ENCODE measurements around the gene TP53RK. TPM values are rescaled to one million over a fixed set of nuclear protein-coding genes. Genes with fewer than 3 reads are reported as not detected.

Gene TP53RK
- total and polyA plus RNA-seq, 2 of the 4 experiments (the other 2 are of a cell fraction): 8.7 to 10.6 TPM

GRCh38 chr20:46683939-46684750 lies 5.1 kb downstream of the TP53RK start (continued):
- TF ChIP-seq CTCF (conservative IDR thresholded peaks at IDR 0.05; ENCODE audit: low read depth, low read length) (no peak), POLR2A (IDR thresholded peaks at IDR 0.05; ENCODE audit: low read depth, low read length) (peak; percentile 86), MXI1 (IDR thresholded peaks at IDR 0.05; ENCODE audit: borderline replicate concordance, low read depth, low read length) (peak; percentile 81; the same call in 1 of the 2 replicates)

All from IMR-90 (cell line).